WERI-Rb-1 (cell line): ENCODE results near the gene ENSA.
"Not testable (repeated sequence)": the region's sequence is repeated elsewhere in the genome, so short reads cannot be mapped to it uniquely, and the experiment has no call there.

Source experiments
- DNase-seq: peaks from one replicate; pipeline ENCODE4 v3.0.0-alpha.2; 2020
- H3K27ac ChIP-seq: fragments of 250-450 bp; sonication (Bioruptor Pico); 2 replicates; pipeline ENCODE4 v1.5.1; 2020; ENCODE audit warnings: mild to moderate bottlenecking, moderate library complexity
- H3K27me3 ChIP-seq: fragments of 250-450 bp; sonication (Bioruptor Pico); 2 replicates; pipeline ENCODE4 v1.5.1; 2021; ENCODE audit warnings: mild to moderate bottlenecking, low read depth, moderate library complexity; ENCODE audit not compliant: insufficient read depth, severe bottlenecking
- H3K36me3 ChIP-seq: fragments of 250-450 bp; sonication (Bioruptor Pico); 2 replicates; pipeline ENCODE4 v1.5.1; 2020; ENCODE audit warnings: mild to moderate bottlenecking, moderate library complexity
- H3K4me3 ChIP-seq: 2 replicates; pipeline ENCODE4 v1.5.1; 2011; ENCODE audit warnings: low read depth, mild to moderate bottlenecking, control low read depth, low read length
- H3K9me3 ChIP-seq: fragments of 250-450 bp; sonication (Bioruptor Pico); 2 replicates; pipeline ENCODE4 v1.5.1; 2021; ENCODE audit warnings: mild to moderate bottlenecking, moderate library complexity; ENCODE audit not compliant: severe bottlenecking
- CTCF ChIP-seq: IDR thresholded peaks from 2 replicates; pipeline ENCODE4 v1.5.1; 2011; ENCODE audit warnings: low read depth, mild to moderate bottlenecking, control low read depth, inconsistent platforms, low read length

The ENSA gene

GRCh38 chr1:150634839-150635622, 5.6 kb upstream of the ENSA start:
- peak overlapping the region; percentile 83 for H3K27ac ChIP-seq
- not testable (repeated sequence) for H3K36me3 ChIP-seq, H3K4me3 ChIP-seq, H3K27me3 ChIP-seq, H3K9me3 ChIP-seq
- DNase-seq, result peak; percentile 66

GRCh38 chr1:150628766-150629114, 672 bp downstream of the ENSA start:
- TF ChIP-seq CTCF, result no peak
- Histone ChIP-seq H3K36me3 (peaks cover 44% of the 10 kb centered on the region), H3K27ac (peak overlapping the region; percentile 98)

GRCh38 chr1:150627826-150628410, 1.5 kb downstream of the ENSA start:
- no peak overlapping the region; the same call in 1 of the 2 replicates for H3K27ac ChIP-seq
- peaks cover 50% of the 10 kb centered on the region for H3K36me3 ChIP-seq
- no peaks in the 10 kb centered on the region for H3K9me3 ChIP-seq
- no peak for TF ChIP-seq CTCF
- no peaks in the 10 kb centered on the region for H3K27me3 ChIP-seq
- peak overlapping the region; percentile 77 for H3K4me3 ChIP-seq
- DNase-seq, result no peak

More at GRCh38 chr1:150628766-150629114, 672 bp downstream of the ENSA start:
- no peak for DNase-seq
- Histone ChIP-seq H3K9me3 (no peaks in the 10 kb centered on the region), H3K27me3 (no peaks in the 10 kb centered on the region), H3K4me3 (peak overlapping the region; percentile 77)

GRCh38 chr1:150626150-150626549, 3.3 kb downstream of the ENSA start:
- no peak overlapping the region for H3K27ac ChIP-seq
- peaks cover 64% of the 10 kb centered on the region for H3K36me3 ChIP-seq
- no peak overlapping the region for H3K4me3 ChIP-seq
- H3K27me3 ChIP-seq, result no peaks in the 10 kb centered on the region
- TF ChIP-seq CTCF, result no peak
- H3K9me3 ChIP-seq, result no peaks in the 10 kb centered on the region
- no peak for DNase-seq

GRCh38 chr1:150624546-150624945, 4.9 kb downstream of the ENSA start:
- H3K36me3 ChIP-seq, result peaks cover 80% of the 10 kb centered on the region
- H3K4me3 ChIP-seq, H3K9me3 ChIP-seq, H3K27ac ChIP-seq, DNase-seq, H3K27me3 ChIP-seq: not testable (repeated sequence)

- not testable (repeated sequence) for H3K27ac ChIP-seq, H3K4me3 ChIP-seq, DNase-seq, H3K9me3 ChIP-seq, H3K27me3 ChIP-seq
- peaks cover 82% of the 10 kb centered on the region for H3K36me3 ChIP-seq
Observed at GRCh38 chr1:150624134-150624533, 5.3 kb downstream of the ENSA start.

DNA sequence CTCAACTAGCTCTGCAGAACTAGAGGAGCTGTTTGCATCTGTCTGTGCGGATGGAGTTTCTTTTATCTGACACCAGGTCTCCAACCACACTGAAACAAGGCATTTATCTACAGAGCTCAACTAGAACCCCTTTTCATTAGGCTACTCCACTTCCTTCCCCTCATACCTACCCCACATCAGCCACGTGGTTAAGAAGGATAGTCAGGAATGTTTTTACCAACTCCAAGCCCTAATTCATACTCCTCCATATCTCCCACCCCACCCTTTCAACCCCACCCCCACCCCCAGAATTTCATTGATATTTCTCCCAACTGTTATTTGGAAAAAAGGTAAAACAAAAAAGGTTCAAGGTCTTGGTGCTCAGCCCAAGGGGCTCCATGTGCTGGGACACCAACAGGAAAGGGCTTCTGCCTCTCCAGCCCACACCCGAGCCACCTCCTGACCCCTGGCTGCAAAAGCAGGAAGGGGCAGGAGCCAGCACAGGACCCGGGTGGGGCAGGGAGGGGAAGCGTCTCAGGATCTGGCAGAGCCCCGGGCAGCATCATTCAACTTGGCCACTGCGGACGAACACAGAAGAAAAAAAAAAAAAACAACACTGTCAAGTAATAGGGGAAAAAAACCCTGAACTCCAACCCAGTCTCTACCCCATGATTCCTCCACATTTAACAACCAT, 7.0 kb downstream of the ENSA start:
- no peak overlapping the region for H3K4me3 ChIP-seq
- no peak for DNase-seq
- TF ChIP-seq CTCF, result peak; percentile 14; the same call in 1 of the 2 replicates
- no peaks in the 10 kb centered on the region for H3K27me3 ChIP-seq
- peaks cover 88% of the 10 kb centered on the region for H3K36me3 ChIP-seq
- no peaks in the 10 kb centered on the region for H3K9me3 ChIP-seq
- no peak overlapping the region for H3K27ac ChIP-seq
